HUDEP-2 (cell line): ENCODE results near the gene BCAS3.

Source experiments
- DNase-seq, 76 experiments: peaks; one replicate each; lab custom pipeline; 2025; ENCODE audit not compliant: unreplicated experiment in 76 of 76; lab: John Stamatoyannopoulos, UW

Gene BCAS3

DNA sequence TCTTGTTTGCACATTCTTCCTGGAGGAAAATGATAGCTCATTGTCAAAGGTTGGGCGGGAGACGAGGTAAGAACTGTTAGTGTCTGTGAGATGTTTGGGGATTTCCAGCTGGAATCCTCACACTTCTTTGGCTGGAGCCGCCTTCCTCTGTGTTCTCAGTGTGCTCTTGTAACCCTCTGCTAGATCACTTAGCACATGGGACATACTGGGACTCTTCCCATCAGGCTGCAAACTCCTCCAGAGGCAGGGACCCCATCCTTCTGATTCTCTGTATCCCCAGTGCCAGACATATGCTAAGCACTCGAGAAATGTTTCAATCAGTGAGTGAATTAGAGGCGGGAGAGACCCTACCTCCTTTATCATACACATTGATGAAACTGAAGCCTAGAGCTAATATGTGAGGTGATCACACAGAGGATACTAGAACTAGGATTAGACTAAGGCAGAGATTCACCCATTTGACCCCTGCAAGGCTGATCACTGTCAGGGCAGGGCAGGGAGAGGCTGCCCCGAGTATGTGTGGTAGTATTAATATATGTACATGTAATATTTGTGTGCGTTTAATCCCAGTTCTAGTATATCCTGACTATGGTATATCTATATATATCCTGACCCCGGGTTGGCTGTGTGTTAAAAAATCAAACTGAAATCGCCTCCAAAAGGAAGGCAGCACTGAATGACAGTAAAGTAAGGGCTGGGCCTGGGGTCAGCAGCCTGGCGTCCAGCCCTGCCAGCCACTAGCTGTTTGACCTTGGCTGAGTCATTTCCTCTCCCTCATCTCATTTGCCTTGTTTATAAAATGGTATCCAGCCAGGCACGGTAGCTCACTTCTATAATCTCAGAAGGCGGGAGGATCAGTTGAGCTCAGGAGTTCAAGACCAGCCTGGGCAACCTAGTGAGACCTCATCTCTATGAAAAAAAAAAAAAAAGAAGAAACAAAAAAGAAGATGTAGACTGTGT, 646.5 kb downstream of the BCAS3 start:
- DNase-seq: no peak

GRCh38 chr17:61324950-61325349, 647.3 kb downstream of the BCAS3 start:
- DNase-seq: no peak

DNA sequence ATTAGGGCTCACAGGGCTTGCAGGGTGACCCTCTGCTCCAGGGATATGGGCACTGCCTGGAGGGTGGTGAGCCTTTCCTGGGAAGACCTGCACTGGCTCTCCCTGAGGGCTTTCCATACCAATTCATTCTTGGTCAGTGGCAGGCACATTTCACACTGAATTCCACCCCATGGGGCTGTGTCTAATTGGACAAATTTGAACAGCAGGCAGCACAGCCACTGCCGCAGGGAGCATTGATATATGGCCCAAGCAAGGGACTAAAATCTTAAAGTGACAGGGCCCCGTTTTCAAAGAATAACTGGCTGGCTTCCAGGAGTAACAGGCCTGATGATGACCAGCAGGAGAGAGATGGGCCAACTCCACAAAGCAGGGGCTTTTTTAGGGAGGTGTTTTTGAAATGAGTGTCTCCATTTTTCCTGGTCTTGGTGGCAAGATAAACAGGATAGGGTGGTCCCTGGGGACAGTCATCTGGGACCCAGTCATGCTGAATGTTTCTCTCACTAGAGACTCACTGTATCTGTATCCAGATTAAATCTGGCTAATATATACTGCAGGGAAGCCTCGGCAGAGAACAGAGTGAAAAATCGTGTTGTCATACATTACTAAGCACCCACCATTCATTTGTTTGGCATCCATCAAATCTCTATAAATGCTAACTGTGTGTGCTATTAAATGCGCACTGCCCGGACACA, 647.9 kb downstream of the BCAS3 start:
- DNase-seq: no peak

- DNase-seq: no peak
These were observed 648.7 kb downstream of the BCAS3 start for GRCh38 chr17:61326330-61326729.

DNA sequence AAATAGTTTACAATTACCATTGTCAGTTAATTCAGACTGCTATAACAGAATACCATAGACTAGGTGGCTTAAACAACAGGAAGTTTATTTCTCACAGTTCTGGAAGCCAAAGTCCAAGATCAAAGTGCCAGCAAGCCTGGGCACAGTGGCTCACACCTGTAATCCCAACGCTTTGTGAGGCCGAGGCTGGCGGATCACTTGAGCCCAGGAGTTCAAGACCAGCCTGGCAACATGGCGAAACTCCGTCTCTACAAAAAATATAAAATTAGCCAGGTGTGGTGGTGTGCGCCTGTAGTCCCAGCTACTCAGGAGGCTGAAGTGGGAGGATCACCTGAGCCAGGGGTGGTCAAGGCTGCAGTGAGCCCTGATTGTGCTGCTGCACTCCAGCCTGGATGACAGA, 650.7 kb downstream of the BCAS3 start:
- DNase-seq: no peak

DNA sequence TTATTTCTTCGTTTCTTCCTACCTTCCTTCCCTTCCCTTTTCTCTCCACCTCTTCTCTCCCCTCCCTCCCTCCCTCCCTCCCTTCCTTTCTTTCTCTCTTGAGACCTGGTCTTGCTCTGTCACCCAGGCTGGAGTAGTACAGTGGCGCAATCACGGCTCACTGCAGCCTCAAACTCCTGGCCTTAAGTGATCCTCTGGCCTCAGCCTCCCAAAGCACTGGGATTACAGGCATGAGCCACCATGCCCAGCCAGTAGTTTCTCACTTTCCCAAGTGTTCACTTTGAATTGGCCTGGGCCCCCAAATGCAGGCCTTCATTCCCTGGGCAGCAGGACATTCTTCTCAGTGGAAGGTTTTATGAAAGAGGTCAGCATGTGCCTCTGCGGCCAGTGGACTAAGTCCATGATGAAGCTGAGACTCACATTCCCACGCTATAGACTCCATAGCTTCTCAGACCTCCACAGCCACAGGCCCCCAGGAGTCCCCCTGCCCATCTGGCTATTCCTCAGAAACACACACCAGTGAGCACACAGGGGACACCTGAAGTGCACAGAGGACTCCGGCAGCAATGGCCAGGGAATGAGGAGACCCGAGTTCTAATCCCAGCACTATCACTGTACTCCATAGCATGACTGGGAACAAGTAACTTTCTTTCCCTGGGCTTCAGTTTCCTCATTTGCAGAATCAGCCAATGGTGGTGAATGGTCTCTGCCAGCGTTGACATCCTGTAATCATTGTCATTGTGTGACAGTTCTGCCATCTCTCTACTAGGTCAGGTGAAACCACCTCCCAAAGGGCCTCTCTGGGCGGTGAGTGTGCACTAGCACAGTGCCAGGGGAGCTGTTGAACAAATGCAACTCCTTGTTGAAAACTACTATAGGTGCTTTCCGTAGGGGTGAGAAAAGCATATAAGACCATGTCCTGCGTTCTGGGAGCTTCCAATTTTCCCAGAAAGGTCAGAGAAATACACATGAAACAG, 652.8 kb downstream of the BCAS3 start:
- no peak for DNase-seq

GRCh38 chr17:61331178-61331577, 653.5 kb downstream of the BCAS3 start:
- DNase-seq: no peak

- DNase-seq: no peak
These were observed 654.2 kb downstream of the BCAS3 start for GRCh38 chr17:61331886-61332285.

GRCh38 chr17:61333136-61333535, 655.5 kb downstream of the BCAS3 start:
- DNase-seq: no peak

- no peak for DNase-seq
These were observed 657.0 kb downstream of the BCAS3 start for GRCh38 chr17:61334673-61335072.

DNA sequence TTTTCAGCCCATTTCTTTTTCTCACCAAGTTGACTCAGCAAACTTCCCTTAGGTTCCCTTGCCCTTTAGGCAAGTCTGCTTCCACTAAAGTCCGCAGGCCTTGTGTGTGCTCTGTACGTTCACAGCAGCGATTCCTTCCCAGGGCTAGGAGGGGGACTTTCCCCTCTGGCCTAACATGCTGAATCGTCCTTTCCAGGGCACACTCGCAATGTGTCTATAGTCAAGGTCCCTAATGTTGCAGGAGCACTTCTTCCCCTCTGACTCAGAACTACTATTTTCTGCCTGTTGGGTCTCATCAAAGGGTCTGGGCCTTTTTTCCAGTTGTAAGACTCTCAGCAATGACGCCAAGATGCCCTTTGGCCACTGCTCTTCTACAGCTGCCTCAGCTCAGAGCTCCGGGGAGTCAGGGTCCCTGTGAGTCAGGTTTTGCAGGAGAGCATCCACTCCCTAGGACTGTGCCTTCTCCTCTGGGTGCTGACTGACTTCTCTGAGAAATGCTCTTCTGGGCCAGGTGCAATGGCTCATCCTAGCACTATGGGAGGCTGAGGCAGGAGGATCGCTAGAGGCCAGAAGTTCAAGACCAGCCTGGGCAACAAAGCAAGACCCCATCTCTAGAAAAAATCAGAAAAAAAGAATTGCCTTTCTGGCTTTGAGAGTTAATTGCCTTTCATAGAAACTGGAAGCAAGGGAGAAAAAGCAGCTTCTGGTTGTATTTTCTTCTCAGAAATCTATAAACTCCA, 657.6 kb downstream of the BCAS3 start:
- no peak for DNase-seq

GRCh38 chr17:61335845-61336655, 658.4 kb downstream of the BCAS3 start:
- DNase-seq: no peak

DNA sequence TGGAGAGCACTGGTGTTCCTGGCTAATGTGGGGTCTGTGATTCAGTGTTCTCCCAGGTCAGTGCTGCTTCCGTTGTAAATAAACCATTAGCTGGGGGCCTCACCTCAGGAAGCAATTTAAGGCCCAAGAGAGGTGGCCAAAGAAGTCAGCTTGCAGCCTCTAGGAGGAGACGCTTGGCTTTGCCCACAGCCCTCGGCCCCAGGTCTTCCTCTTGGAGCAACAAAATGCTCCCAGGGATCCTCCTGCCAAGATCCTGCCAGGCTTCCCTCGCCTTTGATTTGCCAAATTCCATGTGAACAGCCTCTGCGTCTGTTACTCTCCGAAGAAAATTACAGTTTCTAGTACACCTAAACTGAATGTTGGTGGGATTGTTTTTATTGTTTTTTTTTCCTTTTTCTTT, 659.6 kb downstream of the BCAS3 start:
- no peak for DNase-seq

- no peak for DNase-seq
These were observed 660.5 kb downstream of the BCAS3 start for GRCh38 chr17:61338000-61338798.

DNA sequence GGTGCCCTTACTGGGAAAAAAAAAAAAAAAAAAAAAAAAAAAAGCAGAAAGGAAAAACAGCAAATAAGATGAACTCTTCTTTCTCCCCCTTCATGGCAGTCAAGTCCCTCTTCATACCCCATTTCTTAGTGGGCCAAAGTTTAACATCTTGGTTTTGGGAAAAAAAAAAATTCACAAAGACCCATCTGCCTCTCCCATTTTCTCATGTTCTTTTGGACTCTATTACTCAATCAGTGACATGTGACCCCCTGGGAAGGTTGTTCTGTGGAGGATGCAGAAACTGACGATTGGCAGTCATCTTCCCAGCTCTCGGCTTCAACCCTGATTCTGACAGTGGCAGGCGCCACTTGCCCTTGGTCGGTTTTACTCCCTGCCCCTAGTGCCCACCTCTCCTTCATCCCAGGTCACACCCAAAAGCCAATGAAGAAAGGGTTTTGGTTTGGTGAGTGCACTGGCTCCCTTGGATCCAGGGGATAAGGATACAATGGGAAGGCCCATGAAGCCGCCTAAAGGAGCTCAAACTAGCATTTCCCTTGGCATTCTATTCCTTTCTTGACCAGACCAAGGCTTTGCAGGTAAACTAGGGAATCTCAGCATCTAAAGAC, 661.3 kb downstream of the BCAS3 start:
- DNase-seq: no peak

GRCh38 chr17:61340431-61341209, 663.0 kb downstream of the BCAS3 start:
- no peak for DNase-seq

DNA sequence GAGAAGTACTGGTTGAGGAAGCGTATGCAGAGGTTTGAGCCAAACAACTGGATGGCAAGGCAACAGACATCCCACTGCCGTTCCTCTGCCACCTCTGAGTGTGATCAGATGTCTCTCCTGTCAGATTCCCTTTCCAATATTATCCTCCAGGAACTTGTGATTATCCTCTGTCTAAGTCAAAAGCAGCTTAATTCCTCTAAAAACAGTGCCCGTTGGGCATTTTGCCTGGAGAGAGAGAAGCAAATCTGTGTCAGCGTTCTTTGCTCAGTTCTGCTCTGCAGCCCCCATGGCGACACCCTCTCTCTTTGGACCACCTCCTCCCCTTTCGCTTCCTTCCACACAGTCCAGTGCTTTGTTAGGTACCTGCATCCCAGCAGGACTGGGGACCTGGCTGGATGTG, 665.9 kb downstream of the BCAS3 start:
- DNase-seq: no peak
